ENCODE results near the gene ARSJ. TPM values are rescaled to one million over a fixed set of nuclear protein-coding genes. Genes with fewer than 3 reads are reported as not detected.

Gene ARSJ
- total RNA-seq, 1 donor: 69.5 TPM

DNA sequence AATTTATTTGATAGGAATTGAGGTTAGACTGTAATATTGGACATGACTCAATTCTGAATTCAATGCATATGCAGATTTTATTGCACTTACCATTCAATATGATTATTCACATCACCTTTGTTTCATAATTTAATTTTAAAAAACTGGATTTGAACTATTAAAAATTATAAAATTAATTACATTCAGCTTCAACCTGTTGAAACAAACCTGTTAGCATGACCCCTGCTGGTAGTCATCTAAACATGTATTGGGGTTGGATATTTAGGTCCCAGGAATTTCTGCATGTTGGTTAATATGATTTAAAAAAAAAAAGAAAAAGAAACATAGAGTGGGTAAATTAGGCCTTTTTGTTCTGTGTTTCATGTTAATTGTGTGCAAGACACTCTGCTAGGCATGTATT lies 85.9 kb downstream of the ARSJ start:
- TF ChIP-seq CTCF (IDR thresholded peaks at IDR 0.05; ENCODE audit: insufficient read depth, low read depth, low read length): peak; percentile 37
- H3K4me3 ChIP-seq (ENCODE audit: low read depth, low read length): no peak overlapping the region
- DNase-seq (ENCODE audit: low read depth): peak; percentile 12

DNA sequence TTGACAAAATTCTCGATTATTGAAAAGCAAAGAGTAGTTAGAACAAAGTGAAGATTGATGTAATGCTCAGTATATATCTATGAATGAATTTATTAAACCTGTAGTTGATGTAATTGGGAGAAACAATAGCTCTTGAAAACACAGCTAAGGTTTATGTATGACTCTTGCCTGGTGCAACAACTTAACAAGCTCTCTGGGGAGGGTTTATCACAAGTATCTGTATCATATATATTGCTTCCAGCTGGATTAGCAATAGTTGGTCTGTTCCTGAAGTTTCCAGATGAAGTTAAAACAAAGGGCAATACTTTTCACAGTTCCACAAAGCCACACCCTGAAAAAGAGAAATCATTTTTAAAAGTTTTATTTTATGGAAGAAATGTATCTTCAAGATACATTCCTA lies 91.4 kb downstream of the ARSJ start:
- H3K4me3 ChIP-seq (ENCODE audit: low read depth, low read length): no peak overlapping the region
- DNase-seq (ENCODE audit: low read depth): no peak
- TF ChIP-seq CTCF (IDR thresholded peaks at IDR 0.05; ENCODE audit: insufficient read depth, low read depth, low read length): no peak

DNA sequence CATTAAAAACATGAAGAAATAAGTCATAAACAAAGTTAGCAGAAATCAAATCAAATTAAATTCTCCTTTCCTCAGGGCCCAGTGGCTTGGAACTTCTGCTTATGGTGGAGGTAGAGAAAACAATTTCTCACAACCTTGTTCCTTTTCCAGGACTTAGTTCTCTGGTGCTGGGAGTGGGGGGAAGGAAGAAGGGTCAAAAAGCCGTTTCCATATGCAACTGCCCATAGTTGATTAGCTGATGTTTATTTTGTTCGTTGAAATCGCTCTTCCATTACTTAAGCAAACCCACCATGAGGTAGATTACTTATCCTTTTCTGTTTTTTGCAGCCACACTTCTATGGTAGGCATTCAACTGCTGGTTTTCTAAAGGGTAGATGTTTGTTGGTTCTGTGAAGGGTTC lies 94.2 kb downstream of the ARSJ start:
- no peak overlapping the region for H3K4me3 ChIP-seq (ENCODE audit: low read depth, low read length)
- no peak for DNase-seq (ENCODE audit: low read depth)
- no peak for TF ChIP-seq CTCF (IDR thresholded peaks at IDR 0.05; ENCODE audit: insufficient read depth, low read depth, low read length)

DNA sequence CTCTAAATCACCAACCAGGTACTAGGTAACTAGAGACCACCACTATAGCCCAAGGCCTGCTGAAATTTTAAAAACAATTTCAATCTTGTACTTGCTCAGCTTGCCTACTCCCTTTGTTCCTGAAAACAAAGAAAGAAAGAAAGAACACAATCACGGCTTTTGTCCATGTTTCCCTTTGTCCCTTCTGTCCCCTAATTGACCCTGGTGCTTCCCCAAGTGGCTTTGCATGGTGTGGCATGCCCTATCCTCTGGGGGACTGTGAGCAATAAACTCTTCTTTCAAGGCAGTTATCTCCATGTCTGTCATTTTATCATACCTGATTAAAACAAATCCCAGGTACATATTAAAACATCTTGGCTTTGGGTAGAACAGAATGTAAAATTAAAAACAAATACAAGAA lies 94.8 kb downstream of the ARSJ start:
- no peak overlapping the region for H3K4me3 ChIP-seq (ENCODE audit: low read depth, low read length)
- DNase-seq (ENCODE audit: low read depth): no peak
- no peak for TF ChIP-seq CTCF (IDR thresholded peaks at IDR 0.05; ENCODE audit: insufficient read depth, low read depth, low read length)

GRCh38 chr4:113882668-113883067 lies 96.8 kb downstream of the ARSJ start:
- TF ChIP-seq CTCF (IDR thresholded peaks at IDR 0.05; ENCODE audit: insufficient read depth, low read depth, low read length): no peak
- DNase-seq (ENCODE audit: low read depth): peak; percentile 47
- H3K4me3 ChIP-seq (ENCODE audit: low read depth, low read length): no peak overlapping the region

GRCh38 chr4:113881256-113881655 lies 98.2 kb downstream of the ARSJ start:
- DNase-seq (ENCODE audit: low read depth): peak; percentile 34
- no peak overlapping the region for H3K4me3 ChIP-seq (ENCODE audit: low read depth, low read length)
- TF ChIP-seq CTCF (IDR thresholded peaks at IDR 0.05; ENCODE audit: insufficient read depth, low read depth, low read length): no peak

- DNase-seq (ENCODE audit: low read depth): peak; percentile 17
- no peak overlapping the region for H3K4me3 ChIP-seq (ENCODE audit: low read depth, low read length)
- no peak for TF ChIP-seq CTCF (IDR thresholded peaks at IDR 0.05; ENCODE audit: insufficient read depth, low read depth, low read length)
Observed at GRCh38 chr4:113880240-113881028, 99.0 kb downstream of the ARSJ start.

Measured in fibroblast of villous mesenchyme (primary cell).